ENCODE data around the gene ADK. TPM values are rescaled to one million over a fixed set of nuclear protein-coding genes. Genes with fewer than 3 reads are reported as not detected.
A peak's percentile ranks its signal among the peaks of the same experiment; 100 is the strongest.

The ADK gene
- total and polyA plus RNA-seq, 2 of the 13 experiments (the other 11 are each of a cell fraction or from before 2014, with no cell fraction given): 48.6 to 79.1 TPM

GRCh38 chr10:74150990-74151878 lies at the start of gene ADK (continued):
- TF ChIP-seq PHF8 (CRISPR knock-in tag; IDR thresholded peaks at IDR 0.05) (peak; percentile 80), ZNF18 (CRISPR knock-in tag; IDR thresholded peaks at IDR 0.05; ENCODE audit: insufficient replicate concordance) (peak; percentile 70), STAG1 (CRISPR knock-in tag; IDR thresholded peaks at IDR 0.05) (peak; percentile 31; the same call in 1 of the 2 replicates), HNRNPLL (IDR thresholded peaks at IDR 0.05; ENCODE audit: low read depth, low read length, poor library complexity, severe bottlenecking) (peak; percentile 59), NFYC (CRISPR knock-in tag; IDR thresholded peaks at IDR 0.05) (peak; percentile 49; the same call in 1 of the 2 replicates), ZNF333 (CRISPR knock-in tag; IDR thresholded peaks at IDR 0.05; ENCODE audit: borderline replicate concordance) (no peak), SYNCRIP (IDR thresholded peaks at IDR 0.05; ENCODE audit: insufficient read depth, low read depth, low read length) (no peak), BRCA1 (CRISPR knock-in tag; IDR thresholded peaks at IDR 0.05) (no peak), ZNF234 (CRISPR knock-in tag; conservative IDR thresholded peaks at IDR 0.05) (no peak), PREB (CRISPR knock-in tag; IDR thresholded peaks at IDR 0.05) (0 out of 2 replicates have a peak, but pooled peaks have one; percentile 30), ZFP91 (CRISPR knock-in tag; IDR thresholded peaks at IDR 0.05; ENCODE audit: borderline replicate concordance) (peak; percentile 70; the same call in 1 of the 2 replicates), ZNF660 (CRISPR knock-in tag; IDR thresholded peaks at IDR 0.05; ENCODE audit: borderline replicate concordance, low read depth) (0 out of 2 replicates have a peak, but pooled peaks have one; percentile 27), STAT6 (CRISPR knock-in tag; IDR thresholded peaks at IDR 0.05; ENCODE audit: borderline replicate concordance) (0 out of 2 replicates have a peak, but pooled peaks have one; percentile 35), ZNF772 (CRISPR knock-in tag; IDR thresholded peaks at IDR 0.05) (0 out of 2 replicates have a peak, but pooled peaks have one; percentile 10), ZNF558 (CRISPR knock-in tag; IDR thresholded peaks at IDR 0.05; ENCODE audit: borderline replicate concordance) (no peak), JUN (CRISPR knock-in tag; IDR thresholded peaks at IDR 0.05) (peak; percentile 18; the same call in 1 of the 2 replicates), KDM2A (CRISPR knock-in tag; IDR thresholded peaks at IDR 0.05; ENCODE audit: borderline replicate concordance, low read depth) (0 out of 2 replicates have a peak, but pooled peaks have one; percentile 69), ZNF274 (CRISPR knock-in tag; IDR thresholded peaks at IDR 0.05) (no peak; the same call in 1 of the 2 replicates), SP4 (CRISPR knock-in tag; IDR thresholded peaks at IDR 0.05) (peak; percentile 86), ZNF317 (CRISPR knock-in tag; IDR thresholded peaks at IDR 0.05) (peak; percentile 62), ZNF580 (CRISPR knock-in tag; IDR thresholded peaks at IDR 0.05; ENCODE audit: borderline replicate concordance, low read depth) (peak; percentile 39; the same call in 1 of the 2 replicates)
